Gastrocnemius medialis (tissue), 4 donors: ENCODE measurements around the gene APBA2.
"Not testable (repeated sequence)": the region's sequence is repeated elsewhere in the genome, so short reads cannot be mapped to it uniquely, and the experiment has no call there.

Experiments
- CTCF ChIP-seq, 5 experiments: fragments of 450-650 bp in 3 of 5; fragments of 200-600 bp in 2 of 5; sonication (generic) in 2 of 5; IDR thresholded peaks in 4 of 5; conservative IDR thresholded peaks in 1 of 5; 1 replicate in 4 of 5; 2 replicates in 1 of 5; pipeline ENCODE4 v1.5.1; 2016 to 2019; ENCODE audit warnings: antibody characterized with exemption in 5 of 5, mild to moderate bottlenecking in 3 of 5, moderate library complexity in 3 of 5
- POLR2A ChIP-seq, 2 donors: fragments of 450-650 bp; IDR thresholded peaks; one replicate each; pipeline ENCODE4 v1.6.1; 2017; ENCODE audit warnings: antibody characterized with exemption in 2 of 2, mild to moderate bottlenecking in 2 of 2, moderate library complexity in 2 of 2

DNA sequence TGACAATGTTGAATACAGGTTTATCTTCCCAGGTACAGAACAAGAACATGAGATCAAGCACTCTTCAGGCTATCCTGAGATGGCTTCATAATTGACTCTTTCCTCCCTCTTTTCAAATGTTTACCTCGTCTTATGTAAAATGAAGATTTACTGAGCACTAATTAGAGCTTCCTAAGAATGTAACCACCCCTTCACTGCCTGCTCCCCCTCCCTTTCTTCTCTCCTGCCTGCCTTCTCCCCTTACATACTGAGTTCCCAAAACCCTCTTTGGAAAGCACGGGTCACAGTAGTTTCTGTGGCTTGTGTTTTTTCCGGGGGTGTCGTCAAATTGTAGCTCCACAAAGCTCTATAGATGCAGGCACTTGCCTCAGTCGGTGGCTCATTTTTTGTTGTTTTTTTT lies 32.1 kb upstream of the APBA2 start:
- not testable (repeated sequence) for TF ChIP-seq CTCF (IDR thresholded peaks at IDR 0.05 in 4 of 5, conservative IDR thresholded peaks at IDR 0.05 in 1 of 5); POLR2A (IDR thresholded peaks at IDR 0.05)
